ENCODE measurements around the gene PCED1A.

DNA sequence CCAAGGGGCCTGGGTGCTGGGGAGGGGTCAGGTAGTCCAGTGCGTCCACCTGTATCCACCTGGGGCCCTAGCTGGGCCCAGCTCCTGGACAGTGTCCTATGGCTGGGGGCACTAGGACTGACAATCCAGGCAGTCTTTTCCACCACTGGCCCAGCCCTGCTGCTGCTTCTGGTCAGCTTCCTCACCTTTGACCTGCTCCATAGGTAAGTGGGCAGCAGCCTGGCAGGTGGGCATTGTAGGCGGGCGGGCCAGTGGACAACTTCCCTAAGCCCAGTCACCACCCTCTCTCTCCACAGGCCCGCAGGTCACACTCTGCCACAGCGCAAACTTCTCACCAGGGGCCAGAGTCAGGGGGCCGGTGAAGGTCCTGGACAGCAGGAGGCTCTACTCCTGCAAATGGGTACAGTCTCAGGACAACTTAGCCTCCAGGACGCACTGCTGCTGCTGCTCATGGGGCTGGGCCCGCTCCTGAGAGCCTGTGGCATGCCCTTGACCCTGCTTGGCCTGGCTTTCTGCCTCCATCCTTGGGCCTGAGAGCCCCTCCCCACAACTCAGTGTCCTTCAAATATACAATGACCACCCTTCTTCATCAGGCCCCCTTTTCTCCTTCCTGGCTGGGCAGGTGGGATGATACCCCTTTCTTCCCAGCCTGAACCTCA, 25.1 kb downstream of the PCED1A start:
- TF ChIP-seq EP300 (IDR thresholded peaks at IDR 0.05) = no peak
- TF ChIP-seq, protein P1, sequence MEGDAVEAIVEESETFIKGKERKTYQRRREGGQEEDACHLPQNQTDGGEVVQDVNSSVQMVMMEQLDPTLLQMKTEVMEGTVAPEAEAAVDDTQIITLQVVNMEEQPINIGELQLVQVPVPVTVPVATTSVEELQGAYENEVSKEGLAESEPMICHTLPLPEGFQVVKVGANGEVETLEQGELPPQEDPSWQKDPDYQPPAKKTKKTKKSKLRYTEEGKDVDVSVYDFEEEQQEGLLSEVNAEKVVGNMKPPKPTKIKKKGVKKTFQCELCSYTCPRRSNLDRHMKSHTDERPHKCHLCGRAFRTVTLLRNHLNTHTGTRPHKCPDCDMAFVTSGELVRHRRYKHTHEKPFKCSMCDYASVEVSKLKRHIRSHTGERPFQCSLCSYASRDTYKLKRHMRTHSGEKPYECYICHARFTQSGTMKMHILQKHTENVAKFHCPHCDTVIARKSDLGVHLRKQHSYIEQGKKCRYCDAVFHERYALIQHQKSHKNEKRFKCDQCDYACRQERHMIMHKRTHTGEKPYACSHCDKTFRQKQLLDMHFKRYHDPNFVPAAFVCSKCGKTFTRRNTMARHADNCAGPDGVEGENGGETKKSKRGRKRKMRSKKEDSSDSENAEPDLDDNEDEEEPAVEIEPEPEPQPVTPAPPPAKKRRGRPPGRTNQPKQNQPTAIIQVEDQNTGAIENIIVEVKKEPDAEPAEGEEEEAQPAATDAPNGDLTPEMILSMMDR (IDR thresholded peaks at IDR 0.05) = no peak

Measured in ovary (tissue), 3 donors.